ENCODE measurements around the gene TJP3. TPM values are rescaled to one million over a fixed set of nuclear protein-coding genes. Genes with fewer than 3 reads are reported as not detected.

TJP3 gene
- total RNA-seq, 2 donors from 2014 or later, result 268 to 296 TPM

- H3K4me1 ChIP-seq, result no peaks in the 10 kb centered on the region
- no peak for DNase-seq
- H3K9ac ChIP-seq (ENCODE audit: low read depth in 2 of 2, low read length in 2 of 2), result no peak overlapping the region
- H3K4me3 ChIP-seq, result no peak overlapping the region
- intact Hi-C loops (cut with DNase I), result no loop called here
- TF ChIP-seq CTCF (IDR thresholded peaks at IDR 0.05), result no peak
- H3K27me3 ChIP-seq, result no peaks in the 10 kb centered on the region
- no peak overlapping the region for H3K27ac ChIP-seq
- H3K36me3 ChIP-seq, result peaks cover 7% of the 10 kb centered on the region
- no peaks in the 10 kb centered on the region for H3K9me3 ChIP-seq
These were observed 25.5 kb downstream of the TJP3 start for GRCh38 chr19:3733549-3734309.

- Histone ChIP-seq H3K4me1 (no peaks in the 10 kb centered on the region), H3K36me3 (peaks cover 7% of the 10 kb centered on the region), H3K27me3 (no peaks in the 10 kb centered on the region), H3K9ac (ENCODE audit: low read depth in 2 of 2, low read length in 2 of 2) (no peak overlapping the region), H3K4me3 (no peak overlapping the region), H3K27ac (no peak overlapping the region), H3K9me3 (no peaks in the 10 kb centered on the region)
- DNase-seq, result no peak
- no peak for TF ChIP-seq CTCF (IDR thresholded peaks at IDR 0.05)
- intact Hi-C loops (cut with DNase I), result no loop called here
These were observed 26.1 kb downstream of the TJP3 start for GRCh38 chr19:3734310-3734600.

GRCh38 chr19:3736106-3736724 is 28.0 kb downstream of the TJP3 start:
- intact Hi-C loops (cut with DNase I), result no loop called here
- no peak overlapping the region for H3K9ac ChIP-seq (ENCODE audit: low read depth in 2 of 2, low read length in 2 of 2)
- no peak for DNase-seq
- H3K4me1 ChIP-seq, result no peaks in the 10 kb centered on the region
- no peak for TF ChIP-seq CTCF (IDR thresholded peaks at IDR 0.05)
- H3K4me3 ChIP-seq, result no peak overlapping the region
- no peaks in the 10 kb centered on the region for H3K27me3 ChIP-seq
- no peak overlapping the region for H3K27ac ChIP-seq
- H3K36me3 ChIP-seq, result peaks cover 7% of the 10 kb centered on the region
- H3K9me3 ChIP-seq, result no peaks in the 10 kb centered on the region

- no peak overlapping the region for H3K27ac ChIP-seq
- no peak overlapping the region for H3K4me3 ChIP-seq
- no peaks in the 10 kb centered on the region for H3K27me3 ChIP-seq
- no peak for DNase-seq
- peaks cover 7% of the 10 kb centered on the region for H3K36me3 ChIP-seq
- intact Hi-C loops (cut with DNase I), result no loop called here
- H3K9ac ChIP-seq (ENCODE audit: low read depth in 2 of 2, low read length in 2 of 2), result no peak overlapping the region
- no peak for TF ChIP-seq CTCF (IDR thresholded peaks at IDR 0.05)
- H3K9me3 ChIP-seq, result no peaks in the 10 kb centered on the region
- H3K4me1 ChIP-seq, result no peaks in the 10 kb centered on the region
These were observed 29.5 kb downstream of the TJP3 start for GRCh38 chr19:3737487-3738205.

- intact Hi-C loops (cut with DNase I), result no loop called here
- TF ChIP-seq CTCF (IDR thresholded peaks at IDR 0.05), result no peak
These were observed 30.5 kb downstream of the TJP3 start for GRCh38 chr19:3738477-3739220.

More at GRCh38 chr19:3738477-3739220, 30.5 kb downstream of the TJP3 start:
- Histone ChIP-seq H3K27me3 (no peaks in the 10 kb centered on the region), H3K9ac (ENCODE audit: low read depth in 2 of 2, low read length in 2 of 2) (no peak overlapping the region), H3K36me3 (peaks cover 7% of the 10 kb centered on the region), H3K4me1 (no peaks in the 10 kb centered on the region), H3K4me3 (no peak overlapping the region), H3K9me3 (no peaks in the 10 kb centered on the region), H3K27ac (no peak overlapping the region)
- DNase-seq, result no peak

All from colonic mucosa (tissue), 4 donors.